ENCODE results near the gene MRPL37. TPM values are rescaled to one million over a fixed set of nuclear protein-coding genes. Genes with fewer than 3 reads are reported as not detected.

MRPL37 gene
- total and polyA plus RNA-seq, 2 donors (not counting 1 experiment from before 2014, with no cell fraction given): 9.6 to 37.0 TPM

DNA sequence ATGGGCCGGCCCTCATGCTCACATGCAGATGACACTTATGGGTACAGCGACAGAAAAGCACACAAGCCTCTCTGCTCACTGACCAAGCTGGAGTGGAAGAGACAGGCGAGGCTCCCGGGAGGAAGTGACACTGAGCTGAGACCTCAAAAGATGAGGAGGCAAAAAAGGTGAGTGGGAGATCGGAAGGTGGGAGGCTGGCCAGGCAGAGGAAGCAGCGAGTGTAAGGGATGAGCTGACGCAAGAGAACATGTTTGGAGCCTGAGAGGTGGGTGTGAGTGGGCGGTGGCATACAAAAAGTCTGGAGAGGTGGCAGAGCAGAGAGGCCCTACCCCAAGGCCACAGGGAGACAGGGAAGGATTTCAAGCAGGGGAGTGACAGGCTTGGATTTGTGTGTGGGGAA lies 29.0 kb upstream of the MRPL37 start:
- intact Hi-C loops (cut with micrococcal nuclease): no loop called here
- H3K4me1 ChIP-seq (ENCODE audit: control insufficient read depth in 2 of 2, insufficient read depth in 2 of 2, low read length in 2 of 2): no peaks in the 10 kb centered on the region
- no peaks in the 10 kb centered on the region for H4K20me1 ChIP-seq (ENCODE audit: control insufficient read depth, insufficient read depth, low read length, poor library complexity, severe bottlenecking)
- H3K9me3 ChIP-seq (ENCODE audit: control extremely low read depth in 1 of 3, control insufficient read depth in 2 of 3, insufficient read depth in 1 of 3, low read length in 2 of 3): no peaks in the 10 kb centered on the region
- TF ChIP-seq EZH2 (IDR thresholded peaks at IDR 0.05; ENCODE audit: borderline replicate concordance, insufficient read depth, low read depth, low read length, poor library complexity, severe bottlenecking): no peak
- no peak for TF ChIP-seq CTCF (IDR thresholded peaks at IDR 0.05)
- Mint-ChIP-seq H3K9me3 (ENCODE audit: insufficient read depth) (no peaks in the 10 kb centered on the region), H3K27me3 (no peaks in the 10 kb centered on the region), H3K27ac (no peak overlapping the region), H3K4me1 (no peaks in the 10 kb centered on the region), H3K4me3 (no peak overlapping the region)
- 100% methylated on average over 6 of the region's 8 CpGs for WGBS (ENCODE audit: insufficient coverage)
- no peak overlapping the region for H3K4me2 ChIP-seq (replicated peaks; ENCODE audit: low read depth, low read length, poor library complexity, severe bottlenecking)
- ATAC-seq (ENCODE audit: low read depth) (no peak), DNase-seq (no peak)
- no peaks in the 10 kb centered on the region for H3K27me3 ChIP-seq (replicated peaks in 1 of 4; ENCODE audit: control extremely low read depth in 1 of 4, control insufficient read depth in 3 of 4, insufficient read depth in 4 of 4, low read length in 3 of 4)
- H3K36me3 ChIP-seq (replicated peaks in 1 of 2; ENCODE audit: control extremely low read depth in 1 of 2, control insufficient read depth in 1 of 2, extremely low read depth in 1 of 2, insufficient read depth in 2 of 2, low read length in 1 of 2): peaks cover 0 to 7% of the 10 kb centered on the region in 2 experiments
- no peaks in the 10 kb centered on the region for H3K79me2 ChIP-seq (ENCODE audit: control insufficient read depth, insufficient read depth, low read length)
- H3K27ac ChIP-seq (ENCODE audit: low read length in 2 of 2): no peak overlapping the region
- H3K9ac ChIP-seq (ENCODE audit: low read length): no peak overlapping the region
- ChIA-PET POLR2A (no interaction called here), CTCF (no interaction called here)
- no peak overlapping the region for H3K4me3 ChIP-seq (ENCODE audit: control extremely low read depth in 1 of 5, extremely low read depth in 1 of 5, insufficient read depth in 1 of 5, low read depth in 2 of 5, low read length in 4 of 5)
- no peak overlapping the region for H2AFZ ChIP-seq (ENCODE audit: insufficient read depth, low read depth, low read length, poor library complexity, severe bottlenecking)

- ATAC-seq (ENCODE audit: low read depth): no peak
- ChIA-PET CTCF (no interaction called here), POLR2A (no interaction called here)
- Mint-ChIP-seq H3K4me3 (no peak overlapping the region), H3K4me1 (no peaks in the 10 kb centered on the region), H3K9me3 (ENCODE audit: insufficient read depth) (no peaks in the 10 kb centered on the region), H3K27ac (no peak overlapping the region), H3K27me3 (no peaks in the 10 kb centered on the region)
- peaks cover 0 to 10% of the 10 kb centered on the region in 2 experiments for H3K36me3 ChIP-seq (replicated peaks in 1 of 2; ENCODE audit: control extremely low read depth in 1 of 2, control insufficient read depth in 1 of 2, extremely low read depth in 1 of 2, insufficient read depth in 2 of 2, low read length in 1 of 2)
- no peaks in the 10 kb centered on the region for H3K27me3 ChIP-seq (replicated peaks in 1 of 4; ENCODE audit: control extremely low read depth in 1 of 4, control insufficient read depth in 3 of 4, insufficient read depth in 4 of 4, low read length in 3 of 4)
- no peaks in the 10 kb centered on the region for H3K9me3 ChIP-seq (ENCODE audit: control extremely low read depth in 1 of 3, control insufficient read depth in 2 of 3, insufficient read depth in 1 of 3, low read length in 2 of 3)
- 98% methylated on average over 7 of the region's 8 CpGs for WGBS (ENCODE audit: insufficient coverage)
- intact Hi-C loops (cut with micrococcal nuclease): no loop called here
- no peak for TF ChIP-seq CTCF (IDR thresholded peaks at IDR 0.05)
- no peak for TF ChIP-seq EZH2 (IDR thresholded peaks at IDR 0.05; ENCODE audit: borderline replicate concordance, insufficient read depth, low read depth, low read length, poor library complexity, severe bottlenecking)
- H2AFZ ChIP-seq (ENCODE audit: insufficient read depth, low read depth, low read length, poor library complexity, severe bottlenecking): no peak overlapping the region
- no peaks in the 10 kb centered on the region for H4K20me1 ChIP-seq (ENCODE audit: control insufficient read depth, insufficient read depth, low read length, poor library complexity, severe bottlenecking)
- H3K4me3 ChIP-seq (ENCODE audit: control extremely low read depth in 1 of 5, extremely low read depth in 1 of 5, insufficient read depth in 1 of 5, low read depth in 2 of 5, low read length in 4 of 5): no peak overlapping the region
- no peaks in the 10 kb centered on the region for H3K4me1 ChIP-seq (ENCODE audit: control insufficient read depth in 2 of 2, insufficient read depth in 2 of 2, low read length in 2 of 2)
- H3K79me2 ChIP-seq (ENCODE audit: control insufficient read depth, insufficient read depth, low read length): no peaks in the 10 kb centered on the region
- DNase-seq: no peak
- H3K4me2 ChIP-seq (replicated peaks; ENCODE audit: low read depth, low read length, poor library complexity, severe bottlenecking): no peak overlapping the region
- no peak overlapping the region for H3K27ac ChIP-seq (ENCODE audit: low read length in 2 of 2)
- H3K9ac ChIP-seq (ENCODE audit: low read length): no peak overlapping the region
Observed at GRCh38 chr1:54171606-54172005, 28.4 kb upstream of the MRPL37 start.
